ENCODE data around the gene ARHGAP18. TPM values are rescaled to one million over a fixed set of nuclear protein-coding genes. Genes with fewer than 3 reads are reported as not detected.
A peak's percentile ranks its signal among the peaks of the same experiment; 100 is the strongest.

The ARHGAP18 gene
- total and polyA plus RNA-seq, 10 of the 15 experiments (the other 5 are each of a cell fraction or from before 2014, with no cell fraction given) = 18.2 to 52.2 (median 31.7) TPM

DNA sequence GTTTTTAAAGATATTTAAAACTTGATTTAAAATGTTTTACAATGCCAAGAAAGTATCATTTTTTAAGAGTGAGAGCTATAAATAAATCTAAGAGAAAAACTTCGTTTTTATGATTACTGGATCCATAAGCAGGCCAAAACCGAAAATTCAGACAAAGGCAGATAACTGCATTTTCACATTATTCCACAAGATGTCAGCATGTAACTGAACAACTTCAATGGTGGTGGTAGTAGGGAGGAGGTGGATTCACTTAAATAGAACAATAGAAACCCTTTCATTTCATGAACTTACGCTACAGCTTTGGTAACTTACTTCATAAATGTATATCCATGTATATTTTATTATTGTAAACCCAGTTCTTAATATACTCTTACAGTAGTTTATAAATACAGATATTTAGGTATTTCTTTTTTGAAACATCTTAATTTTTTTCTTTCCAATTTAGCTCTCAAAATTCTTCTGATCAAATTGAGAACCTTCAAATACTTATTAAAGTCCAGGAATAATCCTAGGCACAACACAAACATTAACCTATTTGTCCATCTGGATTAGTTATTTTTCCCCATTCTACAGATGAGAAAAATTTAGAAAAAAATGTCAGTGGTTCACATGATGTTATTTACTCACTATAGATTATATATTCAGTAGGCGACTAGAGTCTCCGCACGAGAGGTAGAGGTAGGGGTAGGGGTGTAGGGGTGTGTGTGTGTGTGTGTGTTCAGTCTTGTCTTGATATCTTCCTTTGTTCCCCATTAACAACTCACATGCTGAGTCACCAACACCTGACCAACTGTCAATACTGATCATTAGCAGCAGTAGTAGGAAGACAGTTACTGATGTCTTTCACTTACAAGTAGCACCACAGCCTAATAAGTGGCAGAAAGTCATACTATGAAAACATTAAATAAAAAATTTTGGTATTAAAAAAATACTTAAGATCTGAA is 111.5 kb downstream of the ARHGAP18 start (continued):
- TF ChIP-seq NFXL1 (IDR thresholded peaks at IDR 0.05; ENCODE audit: borderline replicate concordance) (no peak), EGR1 (IDR thresholded peaks at IDR 0.05; ENCODE audit: borderline replicate concordance in 1 of 2, low read depth in 2 of 2, low read length in 2 of 2) (no peak), PAX8 (IDR thresholded peaks at IDR 0.05) (no peak), ZNF217 (IDR thresholded peaks at IDR 0.05) (no peak), GABPA (IDR thresholded peaks at IDR 0.05; ENCODE audit: low read depth) (no peak), CHD1 (IDR thresholded peaks at IDR 0.05; ENCODE audit: low read depth, low read length) (no peak), NR2F1 (conservative IDR thresholded peaks at IDR 0.05) (no peak), FOXK2 (IDR thresholded peaks at IDR 0.05) (no peak), FOXM1 (IDR thresholded peaks at IDR 0.05; ENCODE audit: low read depth, low read length) (peak; percentile 70; the same call in 1 of the 2 replicates), TCF12 (IDR thresholded peaks at IDR 0.05; ENCODE audit: low read depth, low read length) (no peak), PML (IDR thresholded peaks at IDR 0.05; ENCODE audit: low read length) (peak; percentile 45; the same call in 1 of the 2 replicates), RUNX3 (IDR thresholded peaks at IDR 0.05; ENCODE audit: low read length) (peak; percentile 37; the same call in 1 of the 2 replicates), RFX5 (IDR thresholded peaks at IDR 0.05; ENCODE audit: low read depth, low read length) (no peak)
- TF ChIP-seq, protein P1, sequence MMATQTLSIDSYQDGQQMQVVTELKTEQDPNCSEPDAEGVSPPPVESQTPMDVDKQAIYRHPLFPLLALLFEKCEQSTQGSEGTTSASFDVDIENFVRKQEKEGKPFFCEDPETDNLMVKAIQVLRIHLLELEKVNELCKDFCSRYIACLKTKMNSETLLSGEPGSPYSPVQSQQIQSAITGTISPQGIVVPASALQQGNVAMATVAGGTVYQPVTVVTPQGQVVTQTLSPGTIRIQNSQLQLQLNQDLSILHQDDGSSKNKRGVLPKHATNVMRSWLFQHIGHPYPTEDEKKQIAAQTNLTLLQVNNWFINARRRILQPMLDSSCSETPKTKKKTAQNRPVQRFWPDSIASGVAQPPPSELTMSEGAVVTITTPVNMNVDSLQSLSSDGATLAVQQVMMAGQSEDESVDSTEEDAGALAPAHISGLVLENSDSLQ (IDR thresholded peaks at IDR 0.05) = 0 out of 2 replicates have a peak, but pooled peaks have one; percentile 13
- TF ChIP-seq, protein P2, sequence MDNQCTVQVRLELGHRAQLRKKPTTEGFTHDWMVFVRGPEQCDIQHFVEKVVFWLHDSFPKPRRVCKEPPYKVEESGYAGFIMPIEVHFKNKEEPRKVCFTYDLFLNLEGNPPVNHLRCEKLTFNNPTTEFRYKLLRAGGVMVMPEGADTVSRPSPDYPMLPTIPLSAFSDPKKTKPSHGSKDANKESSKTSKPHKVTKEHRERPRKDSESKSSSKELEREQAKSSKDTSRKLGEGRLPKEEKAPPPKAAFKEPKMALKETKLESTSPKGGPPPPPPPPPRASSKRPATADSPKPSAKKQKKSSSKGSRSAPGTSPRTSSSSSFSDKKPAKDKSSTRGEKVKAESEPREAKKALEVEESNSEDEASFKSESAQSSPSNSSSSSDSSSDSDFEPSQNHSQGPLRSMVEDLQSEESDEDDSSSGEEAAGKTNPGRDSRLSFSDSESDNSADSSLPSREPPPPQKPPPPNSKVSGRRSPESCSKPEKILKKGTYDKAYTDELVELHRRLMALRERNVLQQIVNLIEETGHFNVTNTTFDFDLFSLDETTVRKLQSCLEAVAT (IDR thresholded peaks at IDR 0.05) = peak; percentile 58; the same call in 1 of the 2 replicates
- TF ChIP-seq, protein P3, sequence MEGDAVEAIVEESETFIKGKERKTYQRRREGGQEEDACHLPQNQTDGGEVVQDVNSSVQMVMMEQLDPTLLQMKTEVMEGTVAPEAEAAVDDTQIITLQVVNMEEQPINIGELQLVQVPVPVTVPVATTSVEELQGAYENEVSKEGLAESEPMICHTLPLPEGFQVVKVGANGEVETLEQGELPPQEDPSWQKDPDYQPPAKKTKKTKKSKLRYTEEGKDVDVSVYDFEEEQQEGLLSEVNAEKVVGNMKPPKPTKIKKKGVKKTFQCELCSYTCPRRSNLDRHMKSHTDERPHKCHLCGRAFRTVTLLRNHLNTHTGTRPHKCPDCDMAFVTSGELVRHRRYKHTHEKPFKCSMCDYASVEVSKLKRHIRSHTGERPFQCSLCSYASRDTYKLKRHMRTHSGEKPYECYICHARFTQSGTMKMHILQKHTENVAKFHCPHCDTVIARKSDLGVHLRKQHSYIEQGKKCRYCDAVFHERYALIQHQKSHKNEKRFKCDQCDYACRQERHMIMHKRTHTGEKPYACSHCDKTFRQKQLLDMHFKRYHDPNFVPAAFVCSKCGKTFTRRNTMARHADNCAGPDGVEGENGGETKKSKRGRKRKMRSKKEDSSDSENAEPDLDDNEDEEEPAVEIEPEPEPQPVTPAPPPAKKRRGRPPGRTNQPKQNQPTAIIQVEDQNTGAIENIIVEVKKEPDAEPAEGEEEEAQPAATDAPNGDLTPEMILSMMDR (IDR thresholded peaks at IDR 0.05 in 2 of 3, conservative IDR thresholded peaks at IDR 0.05 in 1 of 3; ENCODE audit: control insufficient read depth in 2 of 3, extremely low read depth in 1 of 3, insufficient read depth in 1 of 3, low read depth in 3 of 3, low read length in 3 of 3) = peak; percentile 59 to 90 (median 78)
- TF ChIP-seq, protein P4, sequence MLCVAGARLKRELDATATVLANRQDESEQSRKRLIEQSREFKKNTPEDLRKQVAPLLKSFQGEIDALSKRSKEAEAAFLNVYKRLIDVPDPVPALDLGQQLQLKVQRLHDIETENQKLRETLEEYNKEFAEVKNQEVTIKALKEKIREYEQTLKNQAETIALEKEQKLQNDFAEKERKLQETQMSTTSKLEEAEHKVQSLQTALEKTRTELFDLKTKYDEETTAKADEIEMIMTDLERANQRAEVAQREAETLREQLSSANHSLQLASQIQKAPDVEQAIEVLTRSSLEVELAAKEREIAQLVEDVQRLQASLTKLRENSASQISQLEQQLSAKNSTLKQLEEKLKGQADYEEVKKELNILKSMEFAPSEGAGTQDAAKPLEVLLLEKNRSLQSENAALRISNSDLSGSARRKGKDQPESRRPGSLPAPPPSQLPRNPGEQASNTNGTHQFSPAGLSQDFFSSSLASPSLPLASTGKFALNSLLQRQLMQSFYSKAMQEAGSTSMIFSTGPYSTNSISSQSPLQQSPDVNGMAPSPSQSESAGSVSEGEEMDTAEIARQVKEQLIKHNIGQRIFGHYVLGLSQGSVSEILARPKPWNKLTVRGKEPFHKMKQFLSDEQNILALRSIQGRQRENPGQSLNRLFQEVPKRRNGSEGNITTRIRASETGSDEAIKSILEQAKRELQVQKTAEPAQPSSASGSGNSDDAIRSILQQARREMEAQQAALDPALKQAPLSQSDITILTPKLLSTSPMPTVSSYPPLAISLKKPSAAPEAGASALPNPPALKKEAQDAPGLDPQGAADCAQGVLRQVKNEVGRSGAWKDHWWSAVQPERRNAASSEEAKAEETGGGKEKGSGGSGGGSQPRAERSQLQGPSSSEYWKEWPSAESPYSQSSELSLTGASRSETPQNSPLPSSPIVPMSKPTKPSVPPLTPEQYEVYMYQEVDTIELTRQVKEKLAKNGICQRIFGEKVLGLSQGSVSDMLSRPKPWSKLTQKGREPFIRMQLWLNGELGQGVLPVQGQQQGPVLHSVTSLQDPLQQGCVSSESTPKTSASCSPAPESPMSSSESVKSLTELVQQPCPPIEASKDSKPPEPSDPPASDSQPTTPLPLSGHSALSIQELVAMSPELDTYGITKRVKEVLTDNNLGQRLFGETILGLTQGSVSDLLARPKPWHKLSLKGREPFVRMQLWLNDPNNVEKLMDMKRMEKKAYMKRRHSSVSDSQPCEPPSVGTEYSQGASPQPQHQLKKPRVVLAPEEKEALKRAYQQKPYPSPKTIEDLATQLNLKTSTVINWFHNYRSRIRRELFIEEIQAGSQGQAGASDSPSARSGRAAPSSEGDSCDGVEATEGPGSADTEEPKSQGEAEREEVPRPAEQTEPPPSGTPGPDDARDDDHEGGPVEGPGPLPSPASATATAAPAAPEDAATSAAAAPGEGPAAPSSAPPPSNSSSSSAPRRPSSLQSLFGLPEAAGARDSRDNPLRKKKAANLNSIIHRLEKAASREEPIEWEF (IDR thresholded peaks at IDR 0.05; ENCODE audit: insufficient replicate concordance, low read depth, low read length) = peak; percentile 43

Data from GM12878 (cell line).